Dendritic cell treated with granulocyte-macrophage colony-stimulating factor and Interleukin-4, amounts not matched to agents 40 ng/mL and 50 ng/mL, for 4 days (primary cell): Measurements from ENCODE around the gene POLR1C.
"Not testable (repeated sequence)": the region's sequence is repeated elsewhere in the genome, so short reads cannot be mapped to it uniquely, and the experiment has no call there.

Experiments
- H3K27ac Mint-ChIP-seq: one replicate; pipeline ENCODE4 v1.8.0; 2022; ENCODE audit warnings: mild to moderate bottlenecking, mixed read lengths
- H3K27me3 Mint-ChIP-seq: one replicate; pipeline ENCODE4 v1.8.0; 2022; ENCODE audit warnings: mild to moderate bottlenecking, mixed read lengths
- H3K36me3 Mint-ChIP-seq: one replicate; pipeline ENCODE4 v1.8.0; 2022; ENCODE audit warnings: low read depth, mixed read lengths
- H3K4me1 Mint-ChIP-seq: one replicate; pipeline ENCODE4 v1.8.0; 2022; ENCODE audit warnings: low read depth, mixed read lengths
- H3K4me3 Mint-ChIP-seq: one replicate; pipeline ENCODE4 v1.8.0; 2022; ENCODE audit warnings: mild to moderate bottlenecking, moderate library complexity, mixed read lengths
- H3K9me3 Mint-ChIP-seq: one replicate; pipeline ENCODE4 v1.8.0; 2022; ENCODE audit warnings: mixed read lengths
- intact Hi-C: fragments of 100-400 bp; cut with micrococcal nuclease; formaldehyde crosslinking; loops from one replicate; pipeline ENCODE4 v1.15.0; 2022

Gene POLR1C

GRCh38 chr6:43538986-43539385, 22.1 kb downstream of the POLR1C start:
- H3K27me3 Mint-ChIP-seq, H3K4me3 Mint-ChIP-seq, H3K27ac Mint-ChIP-seq, H3K4me1 Mint-ChIP-seq, intact Hi-C loops, H3K9me3 Mint-ChIP-seq: not testable (repeated sequence)
- peaks cover 80% of the 10 kb centered on the region for H3K36me3 Mint-ChIP-seq

DNA sequence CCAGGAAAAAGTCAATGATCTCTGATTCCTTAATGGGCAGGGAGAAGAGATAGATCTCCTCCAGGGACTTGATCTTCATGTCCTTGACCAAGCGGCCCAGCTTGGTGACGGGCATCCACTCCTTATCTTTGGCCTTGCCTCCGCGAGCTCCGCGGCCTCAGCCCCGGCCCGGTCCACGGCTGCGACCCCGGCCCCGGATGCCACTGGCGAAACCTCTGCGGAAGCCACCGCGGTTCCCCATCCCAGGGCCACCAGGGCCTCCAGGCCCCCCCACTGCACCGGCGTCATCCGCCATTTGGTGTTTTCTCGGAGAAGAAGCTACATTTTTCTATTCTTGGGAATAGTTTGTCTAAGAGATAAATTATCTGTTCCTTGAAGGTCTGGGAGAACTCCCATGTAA, 22.5 kb downstream of the POLR1C start:
- H3K4me1 Mint-ChIP-seq, intact Hi-C loops, H3K9me3 Mint-ChIP-seq, H3K4me3 Mint-ChIP-seq, H3K27ac Mint-ChIP-seq, H3K27me3 Mint-ChIP-seq: not testable (repeated sequence)
- peaks cover 81% of the 10 kb centered on the region for H3K36me3 Mint-ChIP-seq

- H3K4me1 Mint-ChIP-seq, result no peaks in the 10 kb centered on the region
- no peaks in the 10 kb centered on the region for H3K27me3 Mint-ChIP-seq
- intact Hi-C loops, result no loop called here
- H3K36me3 Mint-ChIP-seq, result peaks cover 81% of the 10 kb centered on the region
- no peaks in the 10 kb centered on the region for H3K9me3 Mint-ChIP-seq
- H3K27ac Mint-ChIP-seq, result no peak overlapping the region
- H3K4me3 Mint-ChIP-seq, result no peak overlapping the region
Measured at GRCh38 chr6:43540507-43540906, 23.6 kb downstream of the POLR1C start.

GRCh38 chr6:43541774-43542471, 25.0 kb downstream of the POLR1C start:
- H3K36me3 Mint-ChIP-seq, result peaks cover 81% of the 10 kb centered on the region
- intact Hi-C loops, result no loop called here
- no peaks in the 10 kb centered on the region for H3K9me3 Mint-ChIP-seq
- H3K27me3 Mint-ChIP-seq, result no peaks in the 10 kb centered on the region
- H3K4me1 Mint-ChIP-seq, result no peaks in the 10 kb centered on the region
- no peak overlapping the region for H3K27ac Mint-ChIP-seq
- no peak overlapping the region for H3K4me3 Mint-ChIP-seq

GRCh38 chr6:43544461-43544860, 27.6 kb downstream of the POLR1C start:
- H3K4me1 Mint-ChIP-seq, result peaks cover 5% of the 10 kb centered on the region
- H3K4me3 Mint-ChIP-seq, result no peak overlapping the region
- H3K36me3 Mint-ChIP-seq, result peaks cover 86% of the 10 kb centered on the region
- no peak overlapping the region for H3K27ac Mint-ChIP-seq
- no peaks in the 10 kb centered on the region for H3K27me3 Mint-ChIP-seq
- intact Hi-C loops, result no loop called here
- H3K9me3 Mint-ChIP-seq, result no peaks in the 10 kb centered on the region

DNA sequence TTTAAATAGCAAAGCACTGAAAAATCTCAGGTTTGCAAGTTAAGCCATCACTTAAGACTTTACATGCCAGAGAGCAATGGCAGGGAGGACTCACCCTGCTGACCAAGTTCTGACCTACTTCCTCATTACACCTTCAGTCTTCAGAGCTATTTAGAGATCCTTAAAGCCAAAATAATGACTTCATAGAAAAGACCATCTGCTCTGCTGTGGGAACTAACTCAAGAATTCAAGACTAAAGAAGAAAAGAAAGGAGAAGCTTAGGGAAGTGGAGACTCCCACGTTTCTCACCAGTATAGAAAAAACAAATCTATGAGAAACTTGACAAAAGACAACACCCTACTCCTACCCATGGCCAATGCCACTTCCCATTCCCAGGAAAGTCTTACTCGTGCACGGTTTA, 30.3 kb downstream of the POLR1C start:
- Mint-ChIP-seq H3K36me3 (peaks cover 98% of the 10 kb centered on the region), H3K27me3 (no peaks in the 10 kb centered on the region), H3K9me3 (no peaks in the 10 kb centered on the region), H3K4me3 (no peak overlapping the region), H3K4me1 (peaks cover 5% of the 10 kb centered on the region), H3K27ac (no peak overlapping the region)
- intact Hi-C loops, result no loop called here

GRCh38 chr6:43557620-43558019, 40.7 kb downstream of the POLR1C start:
- H3K4me1 Mint-ChIP-seq, H3K27ac Mint-ChIP-seq, H3K27me3 Mint-ChIP-seq, intact Hi-C loops, H3K9me3 Mint-ChIP-seq, H3K4me3 Mint-ChIP-seq: not testable (repeated sequence)
- peaks cover 99% of the 10 kb centered on the region for H3K36me3 Mint-ChIP-seq

DNA sequence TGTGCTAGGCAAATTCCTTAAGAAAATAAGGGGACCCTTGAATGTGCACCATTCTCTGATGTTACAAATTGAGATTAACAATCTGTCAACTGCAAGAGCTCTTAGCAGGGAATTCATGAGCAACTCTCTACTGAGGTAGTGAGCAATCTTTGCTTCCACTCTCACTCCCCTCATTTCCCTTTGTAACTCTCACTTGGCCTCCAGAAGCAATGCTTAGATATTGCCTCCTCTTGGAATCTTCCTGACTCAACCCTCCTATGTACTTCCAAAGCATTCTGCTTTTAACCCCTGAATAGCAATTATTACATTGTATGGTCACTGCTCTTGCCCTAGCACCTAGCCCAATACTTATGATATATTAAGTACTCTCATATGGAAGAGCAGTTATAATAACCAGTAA, 42.4 kb downstream of the POLR1C start:
- Mint-ChIP-seq H3K4me1 (no peaks in the 10 kb centered on the region), H3K27me3 (no peaks in the 10 kb centered on the region), H3K4me3 (no peak overlapping the region), H3K9me3 (no peaks in the 10 kb centered on the region), H3K36me3 (peaks cover 98% of the 10 kb centered on the region), H3K27ac (no peak overlapping the region)
- intact Hi-C loops, result no loop called here

- peaks cover 78% of the 10 kb centered on the region for H3K36me3 Mint-ChIP-seq
- no peak overlapping the region for H3K4me3 Mint-ChIP-seq
- peaks cover 17% of the 10 kb centered on the region for H3K4me1 Mint-ChIP-seq
- no peak overlapping the region for H3K27ac Mint-ChIP-seq
- intact Hi-C loops, result no loop called here
- H3K27me3 Mint-ChIP-seq, result no peaks in the 10 kb centered on the region
- no peaks in the 10 kb centered on the region for H3K9me3 Mint-ChIP-seq
Measured at GRCh38 chr6:43570876-43571441, 54.1 kb downstream of the POLR1C start.
